Measurements from ENCODE around the gene PGD. TPM values are rescaled to one million over a fixed set of nuclear protein-coding genes. Genes with fewer than 3 reads are reported as not detected.
"Not testable (repeated sequence)": the region's sequence is repeated elsewhere in the genome, so short reads cannot be mapped to it uniquely, and the experiment has no call there.

PGD gene
- polyA plus RNA-seq, 1 donor = 103 TPM

GRCh38 chr1:10399444-10399941 lies 629 bp downstream of the PGD start:
- DNase-seq = no peak

GRCh38 chr1:10400013-10400412 lies 1.1 kb downstream of the PGD start:
- DNase-seq = no peak

GRCh38 chr1:10401281-10401680 lies 2.4 kb downstream of the PGD start:
- DNase-seq = no peak

- DNase-seq = no peak
These were observed 3.9 kb downstream of the PGD start for GRCh38 chr1:10402729-10403274.

DNA sequence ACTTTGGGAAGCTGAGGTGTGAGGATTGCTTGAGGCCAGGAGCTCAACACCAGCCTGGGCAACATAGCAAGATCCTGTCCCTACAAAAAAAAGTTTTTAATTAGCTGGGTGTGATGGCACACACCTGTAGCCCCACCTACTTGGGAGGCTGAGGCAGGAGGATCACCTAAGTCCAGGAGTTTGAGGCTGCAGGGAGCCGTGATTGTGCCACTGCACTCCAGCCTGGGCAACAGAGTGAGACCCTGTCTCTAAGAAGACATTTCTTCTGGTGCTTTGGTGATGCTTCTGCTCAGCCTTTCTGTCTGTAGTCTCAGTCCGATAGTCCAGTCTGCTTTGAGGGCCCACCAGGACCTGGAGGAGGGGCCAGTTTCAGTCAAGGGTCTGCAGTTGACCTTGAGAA lies 8.3 kb downstream of the PGD start:
- DNase-seq = no peak

DNA sequence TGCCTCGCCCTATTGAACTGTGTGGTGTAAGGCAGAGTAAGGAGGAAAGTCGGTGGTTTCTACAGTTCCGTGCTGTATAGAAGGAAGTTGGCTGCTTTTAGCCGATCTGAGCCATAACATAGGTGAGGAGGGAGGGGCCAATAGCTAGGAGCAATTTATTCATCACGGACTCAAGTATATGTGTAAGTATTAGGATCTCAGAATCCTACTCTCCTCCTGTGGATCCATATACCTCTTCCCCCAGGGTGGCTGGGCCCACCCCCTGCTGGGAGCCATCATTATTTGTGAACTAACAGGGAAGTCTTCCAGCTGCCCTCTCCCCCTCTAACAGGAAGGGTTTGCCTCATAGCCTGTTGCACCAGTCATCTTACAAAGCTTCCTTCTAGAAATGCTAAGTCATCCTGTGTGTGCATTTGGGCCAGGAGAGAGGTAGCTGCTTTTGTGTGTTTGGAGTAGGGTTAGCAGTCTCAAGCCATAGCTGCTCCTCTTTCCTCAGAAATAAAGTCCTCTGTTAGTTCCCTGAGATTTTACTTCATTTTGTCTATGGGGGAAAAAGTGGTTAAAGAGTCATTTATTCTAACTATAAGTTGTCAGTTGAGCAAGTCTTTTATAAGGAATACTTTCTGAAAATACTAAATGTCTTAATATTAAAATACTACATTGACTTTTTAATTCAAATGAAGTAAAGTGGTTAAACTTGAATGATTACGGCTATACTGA lies 16.5 kb downstream of the PGD start:
- DNase-seq = no peak

GRCh38 chr1:10415967-10416366 lies 17.1 kb downstream of the PGD start:
- not testable (repeated sequence) for DNase-seq

DNA sequence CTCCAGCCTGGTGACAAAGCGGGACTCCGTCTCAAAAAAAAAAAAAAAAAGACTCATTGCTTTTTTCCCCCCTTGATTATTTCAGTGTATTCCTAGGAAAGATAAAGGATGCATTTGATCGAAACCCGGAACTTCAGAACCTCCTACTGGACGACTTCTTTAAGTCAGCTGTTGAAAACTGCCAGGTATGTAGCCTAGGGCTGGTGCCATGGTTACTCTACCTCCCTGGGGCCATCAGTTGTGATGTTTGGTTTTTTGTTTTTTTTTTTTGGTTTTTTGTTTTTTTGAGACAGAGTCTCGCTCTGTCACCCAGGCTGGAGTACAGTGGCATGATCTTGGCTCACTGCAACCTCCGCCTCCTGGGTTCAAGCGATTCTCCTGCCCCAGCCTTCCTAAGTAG lies 19.9 kb downstream of the PGD start:
- not testable (repeated sequence) for DNase-seq

DNA sequence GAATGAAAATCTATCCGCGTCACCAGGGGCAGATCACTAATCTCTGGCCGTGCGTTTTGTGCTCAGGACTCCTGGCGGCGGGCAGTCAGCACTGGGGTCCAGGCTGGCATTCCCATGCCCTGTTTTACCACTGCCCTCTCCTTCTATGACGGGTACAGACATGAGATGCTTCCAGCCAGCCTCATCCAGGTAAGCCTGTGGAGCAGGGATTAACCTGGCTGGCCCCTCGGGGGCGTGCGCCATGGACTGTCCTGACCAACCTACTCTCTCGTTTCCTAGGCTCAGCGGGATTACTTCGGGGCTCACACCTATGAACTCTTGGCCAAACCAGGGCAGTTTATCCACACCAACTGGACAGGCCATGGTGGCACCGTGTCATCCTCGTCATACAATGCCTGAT lies 20.5 kb downstream of the PGD start:
- no peak for DNase-seq

DNA sequence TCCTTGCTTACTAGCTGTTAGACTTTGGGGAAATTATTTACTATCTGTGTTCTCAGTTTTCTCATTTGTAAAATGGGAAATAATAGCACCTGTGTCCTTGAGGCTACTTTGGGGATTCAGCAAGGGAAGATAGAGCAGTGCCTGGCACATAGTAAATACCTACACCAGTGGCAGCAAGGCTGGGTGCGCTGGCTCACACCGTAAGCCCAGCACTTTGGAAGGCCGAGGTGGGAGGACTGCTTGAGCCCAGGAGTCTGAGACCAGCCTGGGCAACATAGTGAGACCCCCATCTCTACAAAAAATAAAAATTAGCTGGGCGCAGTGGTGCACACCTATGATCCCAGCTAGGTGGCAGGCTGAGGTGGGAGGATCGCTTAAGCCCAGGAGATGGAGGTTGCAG lies 22.8 kb downstream of the PGD start:
- DNase-seq = no peak

DNA sequence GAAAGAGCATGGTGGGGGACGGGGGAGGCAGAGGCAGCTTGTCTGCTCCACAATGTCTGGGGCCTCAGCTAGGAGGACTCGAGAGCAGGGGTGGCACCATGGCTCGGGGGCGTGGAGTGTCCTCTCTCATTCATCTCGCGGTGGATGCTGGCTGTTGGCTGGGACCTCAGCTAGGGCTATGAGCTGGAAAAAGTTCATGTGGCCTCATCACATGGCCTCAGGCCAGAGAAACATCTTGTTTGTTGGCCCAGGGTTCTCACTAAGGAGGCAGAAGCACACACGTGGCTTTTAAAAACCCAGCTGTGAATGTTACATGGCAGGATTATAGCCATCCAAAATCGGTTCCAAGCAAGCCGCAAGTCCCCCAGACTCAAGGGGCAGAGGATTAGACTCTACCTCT lies 25.2 kb downstream of the PGD start:
- DNase-seq = peak; percentile 46

GRCh38 chr1:10424651-10425050 lies 25.8 kb downstream of the PGD start:
- no peak for DNase-seq

DNA sequence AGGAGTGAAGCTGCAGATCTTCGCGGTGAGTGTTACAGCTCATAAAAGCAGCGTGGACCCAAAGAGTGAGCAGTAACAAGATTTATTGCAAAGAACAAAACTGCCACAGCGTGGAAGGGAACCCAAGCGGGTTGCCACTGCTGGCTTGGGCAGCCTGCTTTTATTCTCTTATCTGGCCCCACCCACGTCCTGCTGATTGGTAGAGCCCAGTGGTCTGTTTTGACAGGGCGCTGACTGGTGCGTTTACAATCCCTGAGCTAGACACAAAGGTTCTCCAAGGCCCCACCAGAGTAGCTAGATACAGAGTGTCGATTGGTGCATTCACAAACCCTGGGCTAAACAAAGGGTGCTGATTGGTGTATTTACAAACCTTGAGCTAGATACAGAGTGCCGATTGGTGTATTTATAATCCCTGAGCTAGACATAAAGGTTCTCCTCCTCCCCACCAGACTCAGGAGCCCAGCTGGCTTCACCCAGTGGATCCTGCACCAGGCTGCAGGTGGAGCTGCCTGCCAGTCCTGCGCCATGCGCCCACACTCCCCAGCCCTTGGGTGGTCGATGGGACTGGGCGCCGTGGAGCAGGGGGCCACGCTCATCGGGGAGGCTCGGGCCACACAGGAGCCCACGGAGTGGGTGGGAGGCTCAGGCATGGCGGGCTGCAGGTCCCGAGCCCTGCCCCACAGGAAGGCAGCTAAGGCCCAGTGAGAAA lies 27.1 kb downstream of the PGD start:
- DNase-seq = not testable (repeated sequence)

- DNase-seq = not testable (repeated sequence)
These were observed 27.6 kb downstream of the PGD start for GRCh38 chr1:10426535-10426848.

GRCh38 chr1:10428984-10429383 lies 30.1 kb downstream of the PGD start:
- DNase-seq = no peak

GRCh38 chr1:10429868-10430215 lies 31.0 kb downstream of the PGD start:
- no peak for DNase-seq

DNA sequence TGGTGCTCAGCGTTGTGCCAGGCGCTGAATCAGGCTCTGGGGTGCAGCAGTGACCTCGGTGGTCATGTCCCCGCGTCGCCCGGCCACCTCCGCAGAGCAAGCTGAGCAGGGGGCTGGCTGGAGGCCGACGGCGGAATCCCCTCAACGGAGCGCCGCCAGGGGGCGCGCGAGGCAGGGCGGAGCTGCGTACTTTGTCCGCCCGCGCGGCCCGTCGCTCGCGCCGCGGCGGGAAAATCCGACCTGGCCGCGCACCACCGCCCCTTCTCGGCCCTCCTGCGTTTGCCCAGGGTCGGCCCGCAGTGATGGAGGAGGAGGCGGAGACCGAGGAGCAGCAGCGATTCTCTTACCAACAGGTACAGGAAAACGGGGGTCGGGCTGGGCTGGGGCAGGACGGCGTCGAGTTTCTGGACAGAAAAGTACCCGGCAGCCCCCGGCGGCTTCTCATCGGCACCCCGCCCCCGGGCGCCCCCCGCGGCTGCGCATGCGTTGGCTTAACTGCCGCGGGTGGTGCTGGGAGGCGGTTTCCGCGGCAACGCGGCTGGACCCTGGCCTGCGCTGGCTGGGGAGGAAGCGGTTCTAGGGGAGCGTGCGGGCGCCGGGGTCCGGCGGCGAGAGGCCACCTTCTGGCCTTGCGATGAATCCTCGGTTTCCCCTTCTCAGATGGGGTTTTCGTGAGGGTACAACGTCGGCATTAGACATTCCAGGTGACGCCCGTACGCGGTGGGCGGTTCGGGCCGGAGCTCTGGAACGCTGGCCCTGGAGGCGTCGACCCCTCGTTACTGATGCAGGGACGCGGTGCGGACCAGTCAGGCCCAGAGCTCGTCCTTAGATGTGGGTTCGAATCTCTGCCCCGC lies 31.6 kb downstream of the PGD start, which contains the start of gene CENPS:
Gene CENPS, plus strand, starts transcription at position 218 of the 854 bp plus-strand sequence. Its CDS starts 85 bp downstream, at position 303.
- DNase-seq = peak; percentile 95

- no peak for DNase-seq
These were observed 32.3 kb downstream of the PGD start for GRCh38 chr1:10431070-10431730.

- DNase-seq = no peak
These were observed 34.2 kb downstream of the PGD start for GRCh38 chr1:10432910-10433700.

DNA sequence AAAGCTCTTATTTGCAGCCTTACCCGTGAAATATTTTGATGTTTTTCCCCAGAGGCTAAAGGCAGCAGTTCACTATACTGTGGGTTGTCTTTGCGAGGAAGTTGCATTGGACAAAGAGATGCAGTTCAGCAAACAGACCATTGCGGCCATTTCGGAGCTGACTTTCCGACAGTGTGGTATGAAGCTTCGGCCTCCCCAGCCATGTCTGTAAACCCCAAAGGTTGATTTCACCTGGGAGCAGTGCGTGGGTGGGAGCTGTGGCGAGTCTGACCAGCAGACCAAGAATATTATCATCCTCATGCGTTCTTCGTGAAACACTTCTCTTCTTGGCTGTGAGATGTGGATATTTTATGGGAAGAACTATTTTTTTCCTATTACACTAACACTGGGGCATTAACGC lies 34.9 kb downstream of the PGD start:
- no peak for DNase-seq

DNA sequence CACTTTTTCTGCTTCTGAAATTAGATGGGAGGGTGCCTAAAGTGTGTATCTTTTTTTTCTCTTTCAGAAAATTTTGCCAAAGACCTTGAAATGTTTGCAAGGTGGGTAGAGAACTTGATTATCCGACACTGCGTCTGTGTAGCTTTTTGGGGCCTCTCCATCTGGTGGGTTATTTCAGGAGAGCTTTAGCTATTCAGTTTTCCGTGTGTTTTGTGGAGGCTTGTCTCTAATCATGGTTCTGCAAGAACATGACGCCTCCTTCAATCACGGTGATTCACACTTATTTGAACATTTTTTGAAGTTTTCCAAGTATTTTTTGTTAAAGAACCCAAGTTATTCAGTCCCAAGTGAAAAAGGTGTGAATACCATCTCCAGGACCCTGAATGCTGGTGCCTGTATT lies 35.7 kb downstream of the PGD start:
- DNase-seq = no peak

- no peak for DNase-seq
These were observed 38.2 kb downstream of the PGD start for GRCh38 chr1:10437052-10437451.
